Right lobe of liver (tissue), 6 donors: Measurements from ENCODE around the gene NUP155. TPM values are rescaled to one million over a fixed set of nuclear protein-coding genes. Genes with fewer than 3 reads are reported as not detected.
"Not testable (repeated sequence)": the region's sequence is repeated elsewhere in the genome, so short reads cannot be mapped to it uniquely, and the experiment has no call there.

Experiments used
- ATAC-seq, 4 donors: fragments of 200-7000 bp; cut with Tn5 transposase; one replicate each; pipeline ENCODE4 v1.9.1; 2020; ENCODE audit warnings: mild to moderate bottlenecking in 4 of 4, moderate library complexity in 4 of 4
- DNase-seq, 3 donors: peaks; one replicate each; pipeline ENCODE4 v3.0.0-alpha.2; 2020
- H3K27ac ChIP-seq, 3 donors: fragments of 200-600 bp; one replicate each; pipeline ENCODE4 v1.8.0; 2022
- H3K27me3 ChIP-seq, 2 donors: fragments of 200-600 bp; one replicate each; pipeline ENCODE4 v1.8.0; 2022
- H3K36me3 ChIP-seq, 4 donors: fragments of 200-600 bp; sonication (generic) in 1 of 4; one replicate each; pipeline versions ENCODE4 v1.5.1 to v1.8.0; 2017 to 2022; ENCODE audit warnings: control low read depth in 1 of 4
- H3K4me1 ChIP-seq, 4 donors: fragments of 200-600 bp; sonication (generic) in 1 of 4; one replicate each; pipeline versions ENCODE4 v1.5.1 to v1.8.0; 2017 to 2022; ENCODE audit warnings: control low read depth in 1 of 4
- H3K4me3 ChIP-seq, 3 donors: fragments of 200-600 bp; one replicate each; pipeline ENCODE4 v1.8.0; 2022
- H3K9me3 ChIP-seq, 4 donors: fragments of 200-600 bp; sonication (generic) in 1 of 4; one replicate each; pipeline versions ENCODE4 v1.5.1 to v1.8.0; 2017 to 2022; ENCODE audit warnings: control low read depth in 1 of 4
- POLR2A ChIP-seq: fragments of 450-650 bp; IDR thresholded peaks from one replicate; pipeline ENCODE4 v1.6.1; 2017; ENCODE audit warnings: antibody characterized with exemption, mild to moderate bottlenecking
- WGBS: methylation state at CpG from one replicate; pipeline ENCODE4 v1.1.6; 2018; ENCODE audit warnings: low coverage, low lambda C conversion rate; ENCODE audit not compliant: insufficient coverage; ENCODE audit errors: missing lambda C conversion rate; 5-methylcytosine and 5-hydroxymethylcytosine counted together
- intact Hi-C, 2 donors: fragments of 100-400 bp; cut with DNase I; formaldehyde crosslinking; loops; one replicate each; pipeline versions ENCODE4 v1.11.2 to v1.14.1; 2022
- total RNA-seq, 6 experiments: library from RNA; depleted of rRNA in 2 of 6; stranded (reverse); fragments of >200 nt in 2 of 6; fragmentation: NEBNext Ultra II Directional in 3 of 6; extraction: Animal tissue kit (Norgen Biotek cat#: 25700) in 3 of 6; gene quantifications; one replicate each; pipeline versions ENCODE4 v1.1.0 to v1.2.4, GENCODE V29; 2016 to 2023
- TF ChIP-seq, protein P1 (sequence below), 4 donors: fragments of 200-600 bp in 3 of 4; fragments of 450-650 bp in 1 of 4; IDR thresholded peaks; one replicate each; pipeline versions ENCODE4 v1.5.1 to v1.8.0; 2016 to 2022; ENCODE audit warnings: antibody characterized with exemption in 4 of 4, mild to moderate bottlenecking in 2 of 4
- donor health status: DM: no; HTN: yes; CAD: no.
- donor health status: DM: no; HTN: no; CAD: no.
- donor health status: DM: no; HTN: no; CAD: no.
- donor health status: DM: no; HTN: yes; CAD: no.
- donor health status: DM: no; HTN: yes; CAD: no.

Gene NUP155
- total RNA-seq, 6 experiments from 2014 or later, result 6.4 to 10.8 (median 9.2) TPM

- H3K4me1 ChIP-seq, result peaks cover 0 to 15% (median 6%) of the 10 kb centered on the region in 4 donors
- no peaks in the 10 kb centered on the region for H3K27me3 ChIP-seq
- H3K9me3 ChIP-seq, result no peaks in the 10 kb centered on the region
- H3K36me3 ChIP-seq, result no peaks in the 10 kb centered on the region
- H3K4me3 ChIP-seq, result peak overlapping the region; percentile 71 to 92 (median 90)
- no peak for TF ChIP-seq POLR2A
- TF ChIP-seq, protein P1, sequence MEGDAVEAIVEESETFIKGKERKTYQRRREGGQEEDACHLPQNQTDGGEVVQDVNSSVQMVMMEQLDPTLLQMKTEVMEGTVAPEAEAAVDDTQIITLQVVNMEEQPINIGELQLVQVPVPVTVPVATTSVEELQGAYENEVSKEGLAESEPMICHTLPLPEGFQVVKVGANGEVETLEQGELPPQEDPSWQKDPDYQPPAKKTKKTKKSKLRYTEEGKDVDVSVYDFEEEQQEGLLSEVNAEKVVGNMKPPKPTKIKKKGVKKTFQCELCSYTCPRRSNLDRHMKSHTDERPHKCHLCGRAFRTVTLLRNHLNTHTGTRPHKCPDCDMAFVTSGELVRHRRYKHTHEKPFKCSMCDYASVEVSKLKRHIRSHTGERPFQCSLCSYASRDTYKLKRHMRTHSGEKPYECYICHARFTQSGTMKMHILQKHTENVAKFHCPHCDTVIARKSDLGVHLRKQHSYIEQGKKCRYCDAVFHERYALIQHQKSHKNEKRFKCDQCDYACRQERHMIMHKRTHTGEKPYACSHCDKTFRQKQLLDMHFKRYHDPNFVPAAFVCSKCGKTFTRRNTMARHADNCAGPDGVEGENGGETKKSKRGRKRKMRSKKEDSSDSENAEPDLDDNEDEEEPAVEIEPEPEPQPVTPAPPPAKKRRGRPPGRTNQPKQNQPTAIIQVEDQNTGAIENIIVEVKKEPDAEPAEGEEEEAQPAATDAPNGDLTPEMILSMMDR (IDR thresholded peaks at IDR 0.05), result no peak
- H3K27ac ChIP-seq, result peak overlapping the region; percentile 7 to 73 (median 56)
- no peak for ATAC-seq
- 0% methylated on average over 7 of the region's 7 CpGs for whole genome bisulfite sequencing
- DNase-seq, result no peak
- intact Hi-C loops, result no loop called here
Observed at GRCh38 chr5:37370550-37370863, 399 bp downstream of the NUP155 start.

DNA sequence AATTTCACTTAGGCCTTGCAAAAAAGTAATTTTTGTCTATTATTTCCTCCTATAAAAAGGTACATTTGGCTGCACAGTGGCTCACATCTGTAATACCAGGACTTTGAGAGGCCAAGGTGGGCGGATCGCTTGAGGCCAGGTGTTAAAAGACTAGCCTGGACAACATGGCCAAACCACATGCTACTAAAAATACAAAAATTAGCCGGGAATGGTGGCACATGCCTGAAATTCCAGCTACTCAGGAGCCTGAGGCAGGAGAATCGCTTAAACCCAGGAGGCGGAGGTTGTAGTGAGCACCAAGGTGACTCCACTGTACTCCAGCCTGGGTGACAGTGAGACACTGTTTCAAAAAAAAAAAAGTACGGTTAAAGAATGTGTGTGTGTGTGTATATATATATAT, 15.7 kb downstream of the NUP155 start:
- no peaks in the 10 kb centered on the region for H3K4me1 ChIP-seq
- TF ChIP-seq, protein P1 (IDR thresholded peaks at IDR 0.05), result no peak
- no peak for TF ChIP-seq POLR2A
- no peaks in the 10 kb centered on the region for H3K27me3 ChIP-seq
- peaks cover 0 to 69% (median 20%) of the 10 kb centered on the region in 4 donors for H3K36me3 ChIP-seq
- 95% methylated on average over 5 of the region's 6 CpGs for WGBS
- H3K27ac ChIP-seq, result no peak overlapping the region
- H3K9me3 ChIP-seq, result no peaks in the 10 kb centered on the region
- ATAC-seq (no peak), DNase-seq (no peak)
- H3K4me3 ChIP-seq, result no peak overlapping the region
- intact Hi-C loops, result no loop called here

DNA sequence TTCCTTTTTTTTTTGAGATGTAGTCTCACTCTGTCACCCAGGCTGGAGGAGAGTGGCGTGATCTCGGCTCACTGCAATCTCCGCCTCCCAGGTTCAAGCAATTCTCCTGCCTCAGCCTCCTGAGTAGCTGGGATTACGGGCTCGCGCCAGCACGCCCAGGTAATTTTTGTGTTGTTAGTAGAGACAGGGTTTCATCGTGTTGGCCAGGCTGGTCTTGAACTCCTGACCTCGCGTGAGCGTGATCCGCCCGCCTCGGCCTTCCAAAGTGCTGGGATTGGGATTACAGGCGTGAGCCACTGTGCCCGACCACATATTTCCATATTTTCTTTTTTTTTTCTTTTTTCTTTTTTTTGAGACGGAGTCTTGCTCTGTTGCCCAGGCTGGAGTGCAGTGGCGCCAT, 28.2 kb downstream of the NUP155 start:
- DNase-seq, H3K9me3 ChIP-seq, H3K27me3 ChIP-seq, H3K4me3 ChIP-seq, H3K27ac ChIP-seq, intact Hi-C loops, ATAC-seq, H3K4me1 ChIP-seq: not testable (repeated sequence)
- 94% methylated on average over 12 of the region's 18 CpGs for WGBS
- peaks cover 0 to 55% (median 12%) of the 10 kb centered on the region in 4 donors for H3K36me3 ChIP-seq

- ATAC-seq, H3K27ac ChIP-seq, H3K4me1 ChIP-seq, DNase-seq, intact Hi-C loops, H3K9me3 ChIP-seq, H3K4me3 ChIP-seq, H3K27me3 ChIP-seq: not testable (repeated sequence)
- peaks cover 0 to 60% (median 6%) of the 10 kb centered on the region in 4 donors for H3K36me3 ChIP-seq
- 93% methylated on average over 11 of the region's 12 CpGs for WGBS
Observed at GRCh38 chr5:37334754-37335153, 36.2 kb downstream of the NUP155 start.

DNA sequence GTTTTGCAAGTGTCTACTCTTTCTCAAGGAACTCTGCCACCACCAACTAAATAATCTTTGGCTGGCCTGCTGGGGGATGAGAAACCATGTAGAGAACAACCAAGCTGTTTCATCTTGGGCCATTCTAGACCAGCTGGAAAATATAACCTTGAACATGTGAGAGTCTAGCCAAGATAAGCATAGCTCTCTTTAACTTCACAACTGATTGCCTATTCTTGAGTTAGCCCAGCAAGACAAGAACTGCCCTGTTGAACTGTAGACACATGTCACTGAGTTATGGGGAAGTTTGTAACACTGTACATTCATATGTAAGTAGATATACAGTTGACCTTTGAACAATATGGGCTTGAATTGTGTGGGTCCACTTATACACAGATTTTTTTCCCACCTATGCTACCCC, 44.4 kb downstream of the NUP155 start:
- Histone ChIP-seq H3K27ac (no peak overlapping the region), H3K27me3 (no peaks in the 10 kb centered on the region), H3K4me1 (no peaks in the 10 kb centered on the region), H3K9me3 (no peaks in the 10 kb centered on the region), H3K36me3 (peaks cover 0 to 85% (median 15%) of the 10 kb centered on the region in 4 donors), H3K4me3 (no peak overlapping the region)
- no peak for ATAC-seq
- intact Hi-C loops, result no loop called here
- TF ChIP-seq, protein P1 (IDR thresholded peaks at IDR 0.05), result no peak
- TF ChIP-seq POLR2A, result no peak
- no peak for DNase-seq

GRCh38 chr5:37323607-37324006, 47.3 kb downstream of the NUP155 start:
- no peaks in the 10 kb centered on the region for H3K4me1 ChIP-seq
- no peak overlapping the region for H3K4me3 ChIP-seq
- TF ChIP-seq, protein P1 (IDR thresholded peaks at IDR 0.05), result no peak
- TF ChIP-seq POLR2A, result no peak
- H3K36me3 ChIP-seq, result peaks cover 0 to 75% (median 18%) of the 10 kb centered on the region in 4 donors
- ATAC-seq (no peak), DNase-seq (no peak)
- 86% methylated on average over 1 of the region's 1 CpG for WGBS
- no peaks in the 10 kb centered on the region for H3K9me3 ChIP-seq
- H3K27ac ChIP-seq, result no peak overlapping the region
- H3K27me3 ChIP-seq, result no peaks in the 10 kb centered on the region
- intact Hi-C loops, result no loop called here
